Measurements from ENCODE around the gene PNPLA1. TPM values are rescaled to one million over a fixed set of nuclear protein-coding genes. Genes with fewer than 3 reads are reported as not detected.

Gene PNPLA1
- polyA plus RNA-seq, 3 donors: 1.7 to 3.8 (median 1.7) TPM

GRCh38 chr6:36340618-36341454 lies 71.0 kb downstream of the PNPLA1 start:
- peak in 2 of 11 donors; percentile 44 to 46 for DNase-seq (ENCODE audit: extremely low read depth in 1 of 11, low read depth in 9 of 11, low spot score in 4 of 11)

- DNase-seq (ENCODE audit: extremely low read depth in 1 of 11, low read depth in 9 of 11, low spot score in 4 of 11): no peak
Measured at GRCh38 chr6:36343109-36343680, 73.3 kb downstream of the PNPLA1 start.

- no peak for DNase-seq (ENCODE audit: extremely low read depth in 1 of 11, low read depth in 9 of 11, low spot score in 4 of 11)
Measured at GRCh38 chr6:36345681-36346466, 76.0 kb downstream of the PNPLA1 start.

DNA sequence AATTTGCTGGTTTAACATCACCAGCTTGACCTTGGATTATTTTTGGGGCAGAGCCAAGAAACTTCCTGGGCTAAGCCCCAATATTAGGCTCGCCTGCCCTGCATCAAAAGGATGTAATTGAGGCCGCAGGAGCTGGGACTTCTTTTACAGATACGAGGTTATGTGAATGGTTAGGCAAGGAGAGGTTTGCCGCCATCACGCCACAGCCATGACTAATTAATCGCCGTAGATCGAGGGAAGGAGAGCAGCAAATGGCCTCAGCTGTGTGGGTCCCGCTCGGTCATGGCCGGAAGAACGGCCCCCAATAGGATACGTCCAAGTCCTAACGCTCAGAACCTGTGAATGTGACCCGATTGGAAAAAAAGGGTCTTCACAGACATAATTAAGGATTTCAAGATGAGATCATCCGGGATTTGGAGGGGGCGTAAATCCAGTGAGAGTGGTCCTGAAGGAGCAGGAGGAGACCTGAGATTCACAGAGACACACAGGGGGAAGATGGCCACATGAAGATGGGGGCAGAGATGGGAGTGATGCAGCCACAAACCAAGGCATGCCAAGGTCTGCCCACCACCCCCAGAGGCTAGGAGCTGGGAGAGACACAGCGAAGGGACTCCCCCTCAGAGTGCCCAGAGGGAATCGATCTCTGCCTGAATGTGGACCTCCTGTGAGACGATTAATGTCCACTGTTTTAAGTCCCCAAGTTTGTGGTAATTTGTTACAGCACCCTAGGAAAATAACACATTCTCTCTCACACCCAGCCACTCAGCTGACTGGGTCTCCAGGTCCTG lies 76.8 kb downstream of the PNPLA1 start:
- DNase-seq (ENCODE audit: extremely low read depth in 1 of 11, low read depth in 9 of 11, low spot score in 4 of 11): no peak

GRCh38 chr6:36347621-36348020 lies 77.8 kb downstream of the PNPLA1 start:
- no peak for DNase-seq (ENCODE audit: extremely low read depth in 1 of 11, low read depth in 9 of 11, low spot score in 4 of 11)

GRCh38 chr6:36349240-36349639 lies 79.4 kb downstream of the PNPLA1 start:
- DNase-seq (ENCODE audit: extremely low read depth in 1 of 11, low read depth in 9 of 11, low spot score in 4 of 11): no peak

GRCh38 chr6:36350082-36350481 lies 80.2 kb downstream of the PNPLA1 start:
- no peak for DNase-seq (ENCODE audit: extremely low read depth in 1 of 11, low read depth in 9 of 11, low spot score in 4 of 11)

- DNase-seq (ENCODE audit: extremely low read depth in 1 of 11, low read depth in 9 of 11, low spot score in 4 of 11): no peak
Measured at GRCh38 chr6:36350681-36351571, 81.1 kb downstream of the PNPLA1 start.

- no peak for DNase-seq (ENCODE audit: extremely low read depth in 1 of 11, low read depth in 9 of 11, low spot score in 4 of 11)
Measured at GRCh38 chr6:36352477-36353157, 82.8 kb downstream of the PNPLA1 start.

GRCh38 chr6:36353411-36353915 lies 83.6 kb downstream of the PNPLA1 start:
- DNase-seq (ENCODE audit: extremely low read depth in 1 of 11, low read depth in 9 of 11, low spot score in 4 of 11): no peak

- DNase-seq (ENCODE audit: extremely low read depth in 1 of 11, low read depth in 9 of 11, low spot score in 4 of 11): no peak
Measured at GRCh38 chr6:36355819-36356218, 86.0 kb downstream of the PNPLA1 start.

DNA sequence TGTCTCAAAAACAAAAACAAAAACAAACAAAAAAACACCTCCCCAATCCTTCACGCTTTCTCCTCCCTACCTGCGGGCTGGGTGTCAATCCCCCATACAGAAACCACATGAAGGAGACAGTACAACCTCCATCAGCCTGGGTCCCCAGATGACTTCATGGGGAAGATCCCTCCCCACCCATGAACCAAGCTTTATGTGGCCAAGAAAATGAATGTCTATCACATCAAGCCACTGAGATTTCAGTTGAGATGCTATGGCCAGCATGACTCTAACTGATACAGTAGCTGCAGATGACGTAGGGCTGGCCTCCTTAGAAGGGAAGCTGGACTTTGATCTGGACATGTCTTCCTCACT lies 88.0 kb downstream of the PNPLA1 start:
- no peak for DNase-seq (ENCODE audit: extremely low read depth in 1 of 11, low read depth in 9 of 11, low spot score in 4 of 11)

Other genes with a start within 250 kb of the PNPLA1 start
- under 1 TPM; 0.23 to 0.44 (median 0.27) TPM for gene SLC26A8, start 245.4 kb upstream of the PNPLA1 start, polyA plus RNA-seq (ENCODE audit: insufficient read length in 3 of 3)
- 10 to 100 TPM; 50.1 to 56.3 (median 54.3) TPM for gene MAPK14, start 242.3 kb upstream of the PNPLA1 start, polyA plus RNA-seq (ENCODE audit: insufficient read length in 3 of 3)
- gene MAPK13, start 139.5 kb upstream of the PNPLA1 start, polyA plus RNA-seq (ENCODE audit: insufficient read length in 3 of 3): 10 to 100 TPM; 19.3 to 27.0 (median 21.2) TPM
- 10 to 100 TPM; 49.6 to 51.4 (median 50.6) TPM for gene BRPF3, start 73.3 kb upstream of the PNPLA1 start, polyA plus RNA-seq (ENCODE audit: insufficient read length in 3 of 3)
- under 1 TPM; 0.10 to 0.18 (median 0.11) TPM for gene BNIP5, start 66.8 kb downstream of the PNPLA1 start, polyA plus RNA-seq (ENCODE audit: insufficient read length in 3 of 3)
- under 1 TPM in 2 of 3 donors, not detected in 1; 0.10 to 0.44 TPM for gene ETV7, start 117.6 kb downstream of the PNPLA1 start, polyA plus RNA-seq (ENCODE audit: insufficient read length in 3 of 3)
- gene PXT1, start 172.8 kb downstream of the PNPLA1 start, polyA plus RNA-seq (ENCODE audit: insufficient read length in 3 of 3): not detected
- gene KCTD20, start 172.9 kb downstream of the PNPLA1 start, polyA plus RNA-seq (ENCODE audit: insufficient read length in 3 of 3): 10 to 100 TPM; 49.2 to 61.4 (median 51.6) TPM